OCI-LY7 (cell line): ENCODE measurements around the gene C12orf43. TPM values are rescaled to one million over a fixed set of nuclear protein-coding genes. Genes with fewer than 3 reads are reported as not detected.

Experiments
- BruUV-seq: library from RNA; stranded (reverse); fragments of 400-500 nt; replicated peaks from 2 replicates; lab custom pipeline; 2021; lab: Mats Ljungman, UMichigan
- CTCF ChIA-PET: fragments of 300-600 bp; sonication (Branson Sonifier 250); formaldehyde crosslinking; loops from one replicate; lab custom pipeline; 2022; ENCODE audit warnings: antibody characterized with exemption; ENCODE audit not compliant: unreplicated experiment; lab: Charles Lee
- POLR2A ChIA-PET: fragments of 300-600 bp; sonication (Branson Sonifier 250); formaldehyde crosslinking; loops from one replicate; lab custom pipeline; 2022; ENCODE audit warnings: antibody characterized with exemption; lab: Charles Lee
- DNase-seq: peaks from one replicate; pipeline ENCODE4 v3.0.0-alpha.2; 2015; ENCODE audit warnings: low spot score
- H2AFZ ChIP-seq: fragments of 200-600 bp; sonication (generic), shearing (Covaris generic); 2 replicates; pipeline ENCODE4 v1.6.1; 2014; ENCODE audit warnings: mild to moderate bottlenecking, antibody characterized with exemption, low read length, moderate library complexity
- H3K27ac ChIP-seq: fragments of 200-600 bp; sonication (generic); 2 replicates; pipeline ENCODE4 v1.5.1; 2014; ENCODE audit warnings: mixed run types, low read depth, mild to moderate bottlenecking, moderate library complexity, low read length, inconsistent platforms; ENCODE audit not compliant: poor library complexity, severe bottlenecking
- H3K36me3 ChIP-seq: fragments of 200-600 bp; sonication (generic); 2 replicates; pipeline ENCODE4 v1.6.1; 2014; ENCODE audit warnings: mild to moderate bottlenecking, antibody characterized with exemption, low read length, moderate library complexity, mixed read lengths; ENCODE audit not compliant: insufficient read depth
- H3K4me1 ChIP-seq: fragments of 200-600 bp; sonication (generic); 2 replicates; pipeline ENCODE4 v1.5.1; 2014; ENCODE audit warnings: mild to moderate bottlenecking, low read length; ENCODE audit not compliant: insufficient read depth, poor library complexity, severe bottlenecking
- H3K4me2 ChIP-seq: fragments of 200-600 bp; sonication (generic); 2 replicates; pipeline ENCODE4 v1.6.1; 2014; ENCODE audit warnings: mild to moderate bottlenecking, low read length
- H3K4me3 ChIP-seq: fragments of 200-600 bp; sonication (generic); 2 replicates; pipeline ENCODE4 v1.5.1; 2014; ENCODE audit warnings: mild to moderate bottlenecking, low read depth, low read length; ENCODE audit not compliant: poor library complexity, severe bottlenecking
- H3K79me2 ChIP-seq: fragments of 200-600 bp; sonication (generic); 2 replicates; pipeline ENCODE4 v1.6.1; 2016; ENCODE audit warnings: low read depth, mild to moderate bottlenecking, low read length, moderate library complexity, mixed read lengths; ENCODE audit not compliant: insufficient read depth
- H3K9me2 ChIP-seq: fragments of 200-600 bp; sonication (generic); 2 replicates; pipeline ENCODE4 v1.6.1; 2016; ENCODE audit warnings: mild to moderate bottlenecking, low read length, mixed read lengths; ENCODE audit not compliant: insufficient read depth
- H3K9me3 ChIP-seq: fragments of 200-600 bp; sonication (generic); 2 replicates; pipeline ENCODE4 v1.6.1; 2014; ENCODE audit warnings: mild to moderate bottlenecking, mixed run types, low read length, mixed read lengths
- H4K20me1 ChIP-seq: fragments of 200-600 bp; sonication (generic); 2 replicates; pipeline ENCODE4 v1.6.1; 2014; ENCODE audit warnings: mild to moderate bottlenecking, antibody characterized with exemption, low read length, moderate library complexity, mixed read lengths; ENCODE audit not compliant: insufficient read depth
- EZH2phosphoT487 ChIP-seq: fragments of 200-600 bp; sonication (generic); IDR thresholded peaks from 2 replicates; pipeline ENCODE4 v1.6.1; 2018; ENCODE audit warnings: low read depth, borderline replicate concordance, mild to moderate bottlenecking, mixed run types, antibody characterized with exemption, low read length, moderate library complexity, mixed read lengths
- intact Hi-C: fragments of 100-400 bp; cut with micrococcal nuclease; formaldehyde crosslinking; loops from one replicate; pipeline ENCODE4 v1.10.0; 2022; ENCODE audit not compliant: unreplicated experiment
- total RNA-seq, 2 experiments: library from RNA; depleted of rRNA in 1 of 2; stranded (reverse); fragments of >200 nt in 1 of 2; shearing (Covaris generic) in 1 of 2; gene quantifications; 2 replicates each; pipeline ENCODE4 v1.2.3, GENCODE V29; 2014 to 2022
- TF ChIP-seq, protein P1 (sequence below): fragments of 200-600 bp; sonication (generic); conservative IDR thresholded peaks from 2 replicates; pipeline ENCODE4 v1.5.1; 2014; ENCODE audit warnings: mild to moderate bottlenecking, antibody characterized with exemption, low read length, moderate library complexity, mixed read lengths

Gene C12orf43
- total RNA-seq, 2 experiments from 2014 or later: 21.4 to 24.7 TPM

DNA sequence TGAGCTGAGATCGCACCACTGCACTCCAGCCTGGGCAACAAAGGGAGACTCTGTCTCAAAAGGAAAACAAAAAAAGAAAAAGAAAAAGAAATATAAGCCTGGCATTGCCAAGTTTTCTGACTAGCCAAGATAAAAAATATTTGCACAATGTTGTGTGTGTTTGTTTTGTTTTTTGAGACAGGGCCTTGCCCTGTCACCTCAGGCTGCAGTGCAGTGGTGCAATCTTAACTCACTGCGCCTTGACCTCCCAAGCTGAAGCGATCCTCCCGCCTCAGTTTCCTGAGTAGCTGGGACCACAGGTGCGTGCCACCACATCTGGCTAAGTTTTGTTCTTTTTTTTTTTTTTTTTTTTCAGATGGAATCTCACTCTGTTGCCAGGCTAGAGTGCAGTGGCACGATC, 5.5 kb upstream of the C12orf43 start:
- Histone ChIP-seq H3K9me2 (no peaks in the 10 kb centered on the region), H3K4me3 (no peak overlapping the region), H4K20me1 (no peaks in the 10 kb centered on the region), H3K4me2 (no peak overlapping the region), H3K4me1 (no peaks in the 10 kb centered on the region), H3K27ac (no peak overlapping the region), H2AFZ (no peak overlapping the region), H3K79me2 (no peaks in the 10 kb centered on the region), H3K9me3 (no peaks in the 10 kb centered on the region), H3K36me3 (no peaks in the 10 kb centered on the region)
- TF ChIP-seq, protein P1, sequence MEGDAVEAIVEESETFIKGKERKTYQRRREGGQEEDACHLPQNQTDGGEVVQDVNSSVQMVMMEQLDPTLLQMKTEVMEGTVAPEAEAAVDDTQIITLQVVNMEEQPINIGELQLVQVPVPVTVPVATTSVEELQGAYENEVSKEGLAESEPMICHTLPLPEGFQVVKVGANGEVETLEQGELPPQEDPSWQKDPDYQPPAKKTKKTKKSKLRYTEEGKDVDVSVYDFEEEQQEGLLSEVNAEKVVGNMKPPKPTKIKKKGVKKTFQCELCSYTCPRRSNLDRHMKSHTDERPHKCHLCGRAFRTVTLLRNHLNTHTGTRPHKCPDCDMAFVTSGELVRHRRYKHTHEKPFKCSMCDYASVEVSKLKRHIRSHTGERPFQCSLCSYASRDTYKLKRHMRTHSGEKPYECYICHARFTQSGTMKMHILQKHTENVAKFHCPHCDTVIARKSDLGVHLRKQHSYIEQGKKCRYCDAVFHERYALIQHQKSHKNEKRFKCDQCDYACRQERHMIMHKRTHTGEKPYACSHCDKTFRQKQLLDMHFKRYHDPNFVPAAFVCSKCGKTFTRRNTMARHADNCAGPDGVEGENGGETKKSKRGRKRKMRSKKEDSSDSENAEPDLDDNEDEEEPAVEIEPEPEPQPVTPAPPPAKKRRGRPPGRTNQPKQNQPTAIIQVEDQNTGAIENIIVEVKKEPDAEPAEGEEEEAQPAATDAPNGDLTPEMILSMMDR: no peak
- no peak for TF ChIP-seq EZH2phosphoT487
- intact Hi-C loops: no loop called here
- CTCF ChIA-PET: no interaction called here
- POLR2A ChIA-PET: no interaction called here
- BruUV-seq: no TSS peak
- DNase-seq: no peak

DNA sequence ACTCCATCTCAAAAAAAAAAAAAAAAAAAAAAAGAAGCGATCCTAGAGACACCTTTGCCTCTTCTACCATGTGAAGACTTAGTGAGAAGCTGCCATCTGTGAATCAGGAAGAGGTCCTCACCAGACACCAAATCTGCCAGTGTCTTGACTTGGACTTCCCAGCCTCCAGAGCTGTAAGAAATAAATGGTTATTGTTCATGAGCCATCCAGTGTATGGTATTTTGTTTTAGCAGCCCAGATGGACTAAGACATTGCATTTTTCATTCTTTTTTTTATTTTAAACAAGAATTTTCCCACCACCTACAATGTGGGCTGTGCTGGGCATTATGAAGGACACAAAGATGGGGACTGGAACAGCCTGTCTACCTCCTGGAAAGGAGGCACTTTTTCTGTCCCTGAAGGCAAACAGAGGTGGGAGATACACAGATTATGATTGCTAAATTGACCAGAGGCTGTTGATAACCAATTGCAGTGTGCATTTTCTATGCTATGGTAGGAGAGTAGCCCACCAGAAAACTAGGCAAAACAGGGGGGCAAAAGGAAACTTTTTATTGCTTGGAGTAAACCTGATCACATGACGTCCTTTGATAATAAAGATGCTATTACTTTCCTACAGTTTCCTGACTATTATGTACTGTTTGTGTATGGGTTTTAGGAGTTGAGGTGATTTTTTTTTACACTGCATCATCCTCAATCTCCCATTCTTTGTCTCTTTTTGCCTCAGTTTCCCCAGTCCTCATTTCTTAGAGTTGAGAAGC, 2.8 kb upstream of the C12orf43 start:
- intact Hi-C loops: no loop called here
- Histone ChIP-seq H3K4me1 (peaks cover 11% of the 10 kb centered on the region), H3K27ac (no peak overlapping the region), H3K9me3 (no peaks in the 10 kb centered on the region), H3K4me3 (no peak overlapping the region), H3K36me3 (no peaks in the 10 kb centered on the region), H4K20me1 (no peaks in the 10 kb centered on the region), H3K4me2 (no peak overlapping the region), H3K9me2 (no peaks in the 10 kb centered on the region), H3K79me2 (peaks cover 16% of the 10 kb centered on the region), H2AFZ (no peak overlapping the region)
- TF ChIP-seq, protein P1: no peak
- TF ChIP-seq EZH2phosphoT487: no peak
- BruUV-seq: no TSS peak
- POLR2A ChIA-PET: no interaction called here
- DNase-seq: no peak
- CTCF ChIA-PET: no interaction called here

DNA sequence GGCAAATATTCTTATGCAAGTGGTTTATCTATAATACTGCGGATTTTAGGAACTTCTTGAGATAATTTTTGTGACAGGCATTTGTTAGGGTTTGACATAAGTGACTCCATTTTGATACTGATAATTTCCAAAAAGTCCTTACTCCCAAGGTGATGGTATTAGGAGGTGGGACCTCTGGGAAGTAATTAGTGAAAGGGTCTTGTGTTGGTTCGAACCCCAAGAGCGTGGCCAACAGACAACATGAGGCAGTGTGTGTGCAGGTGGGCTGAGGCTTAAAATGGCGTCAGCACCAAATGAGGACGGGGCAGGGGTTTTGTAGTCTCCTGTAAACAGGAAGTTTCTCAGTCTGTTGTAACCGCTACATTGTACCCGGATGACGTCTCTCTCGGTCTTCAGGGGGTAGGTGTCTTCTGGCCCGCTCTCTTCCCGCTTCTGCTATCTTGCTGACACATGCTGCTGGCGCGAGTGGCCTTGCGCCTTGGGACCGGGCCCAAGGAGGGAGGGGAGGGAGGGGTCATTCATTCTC, 1.7 kb upstream of the C12orf43 start:
- CTCF ChIA-PET: no interaction called here
- Histone ChIP-seq H3K4me3 (no peak overlapping the region), H3K4me2 (no peak overlapping the region), H2AFZ (no peak overlapping the region), H3K27ac (no peak overlapping the region), H4K20me1 (no peaks in the 10 kb centered on the region), H3K9me3 (no peaks in the 10 kb centered on the region), H3K9me2 (no peaks in the 10 kb centered on the region), H3K36me3 (peaks cover 3% of the 10 kb centered on the region; the same call in 1 of the 2 replicates), H3K79me2 (peaks cover 16% of the 10 kb centered on the region), H3K4me1 (peaks cover 11% of the 10 kb centered on the region)
- DNase-seq: no peak
- no TSS peak for BruUV-seq
- TF ChIP-seq EZH2phosphoT487: no peak
- TF ChIP-seq, protein P1: no peak
- POLR2A ChIA-PET: no interaction called here
- intact Hi-C loops: no loop called here
